Measurements from ENCODE around the gene SERF2. TPM values are rescaled to one million over a fixed set of nuclear protein-coding genes. Genes with fewer than 3 reads are reported as not detected.

The SERF2 gene
- total and polyA plus RNA-seq, 10 donors, result 566 to 2,199 (median 725) TPM

GRCh38 chr15:43845421-43845820 lies 53.3 kb downstream of the SERF2 start:
- H3K36me3 ChIP-seq, result peaks cover 0 to 83% (median 7%) of the 10 kb centered on the region in 6 donors
- DNase-seq, result no peak
- H3K27me3 ChIP-seq (replicated peaks in 1 of 7), result no peaks in the 10 kb centered on the region
- H3K4me3 ChIP-seq, result no peak overlapping the region
- H3K9me3 ChIP-seq, result no peaks in the 10 kb centered on the region
- H3K27ac ChIP-seq, result no peak overlapping the region
- intact Hi-C loops (cut with DNase I; ENCODE audit: low total_unique reads), result no loop called here
- no peak for TF ChIP-seq POLR2A (IDR thresholded peaks at IDR 0.05)
- TF ChIP-seq POLR2AphosphoS5 (IDR thresholded peaks at IDR 0.05), result no peak
- TF ChIP-seq CTCF (IDR thresholded peaks at IDR 0.05 in 8 of 11, conservative IDR thresholded peaks at IDR 0.05 in 3 of 11), result no peak
- no peaks in the 10 kb centered on the region for H3K4me1 ChIP-seq

Small RNAs within 50 kb of the gene (microRNA-seq; reads per million reads assigned to microRNA genes)
- gene MIR1282, result 0 reads per million in 3 donors

Small RNAs within 50 kb of the gene (small RNA-seq; reads per million reads assigned to genes)
- 0 reads per million in 4 donors for gene MIR1282

Other genes starting within 250 kb of the SERF2 start
- 10 to 100 TPM in 6 of 7 donors, 1 to 10 TPM in 1; 9.7 to 62.0 (median 43.7) TPM for gene PPIP5K1, start 202.1 kb upstream of the SERF2 start, total RNA-seq
- 1 to 10 TPM; 4.5 to 8.2 (median 7.4) TPM for gene PPIP5K1, start 202.1 kb upstream of the SERF2 start, polyA plus RNA-seq
- gene CKMT1B, start 198.3 kb upstream of the SERF2 start, total RNA-seq, result not detected
- under 1 TPM; 0.06 to 0.28 (median 0.21) TPM for gene CKMT1B, start 198.3 kb upstream of the SERF2 start, polyA plus RNA-seq
- 1 to 10 TPM in 1 of 7 donors, under 1 TPM in 6; 0.37 to 1.2 (median 0.79) TPM for gene STRC, start 173.5 kb upstream of the SERF2 start, total RNA-seq
- 1 to 10 TPM in 1 of 3 donors, under 1 TPM in 2; 0.41 to 1.9 (median 0.90) TPM for gene STRC, start 173.5 kb upstream of the SERF2 start, polyA plus RNA-seq
- 10 to 100 TPM in 2 of 7 donors, 1 to 10 TPM in 5; 4.3 to 10.9 (median 8.2) TPM for gene CATSPER2, start 143.5 kb upstream of the SERF2 start, total RNA-seq
- gene CATSPER2, start 143.5 kb upstream of the SERF2 start, polyA plus RNA-seq, result 1 to 10 TPM; 2.8 to 9.7 (median 8.6) TPM
- gene CKMT1A, start 98.5 kb upstream of the SERF2 start, total RNA-seq, result under 1 TPM in 2 of 7 donors, not detected in 5; 0.19 to 0.58 TPM
- gene CKMT1A, start 98.5 kb upstream of the SERF2 start, polyA plus RNA-seq, result not detected
- 100 to 1,000 TPM; 116 to 311 (median 263) TPM for gene PDIA3, start 45.9 kb upstream of the SERF2 start, total RNA-seq
- gene PDIA3, start 45.9 kb upstream of the SERF2 start, polyA plus RNA-seq, result 100 to 1,000 TPM; 104 to 152 (median 125) TPM
- 1 to 10 TPM; 1.7 to 9.8 (median 3.0) TPM for gene ELL3, start 15.4 kb upstream of the SERF2 start, total RNA-seq
- 10 to 100 TPM in 1 of 3 donors, 1 to 10 TPM in 2; 5.1 to 44.4 (median 6.0) TPM for gene ELL3, start 15.4 kb upstream of the SERF2 start, polyA plus RNA-seq
- not detected for gene SERINC4, start 7.9 kb downstream of the SERF2 start, total RNA-seq
- gene SERINC4, start 7.9 kb downstream of the SERF2 start, polyA plus RNA-seq, result under 1 TPM; 0.09 to 0.29 (median 0.24) TPM
- 10 to 100 TPM in 4 of 7 donors, 1 to 10 TPM in 3; 7.5 to 29.2 (median 10.1) TPM for gene HYPK, start 8.3 kb downstream of the SERF2 start, total RNA-seq
- 10 to 100 TPM in 1 of 3 donors, 1 to 10 TPM in 2; 2.4 to 35.8 (median 7.8) TPM for gene HYPK, start 8.3 kb downstream of the SERF2 start, polyA plus RNA-seq
- 10 to 100 TPM; 15.2 to 18.8 (median 16.7) TPM for gene MFAP1, start 32.4 kb downstream of the SERF2 start, total RNA-seq
- gene MFAP1, start 32.4 kb downstream of the SERF2 start, polyA plus RNA-seq, result 10 to 100 TPM in 2 of 3 donors, 1 to 10 TPM in 1; 7.9 to 14.9 (median 12.1) TPM
- 10 to 100 TPM in 1 of 7 donors, 1 to 10 TPM in 6; 4.7 to 16.3 (median 6.8) TPM for gene WDR76, start 34.7 kb downstream of the SERF2 start, total RNA-seq
- 1 to 10 TPM; 1.5 to 5.2 (median 2.7) TPM for gene WDR76, start 34.7 kb downstream of the SERF2 start, polyA plus RNA-seq

All from spleen (tissue), 11 donors.